Suppressor macrophage treated with lipopolysaccharide for 4 hours (primary cell): ENCODE data around the gene LANCL1.

ENCODE experiments used
- DNase-seq: peaks from one replicate; pipeline ENCODE4 v3.0.0-alpha.2; 2020

The LANCL1 gene

GRCh38 chr2:210388148-210388547, 88.4 kb downstream of the LANCL1 start:
- DNase-seq = no peak

- no peak for DNase-seq
Observed at GRCh38 chr2:210387074-210387473, 89.5 kb downstream of the LANCL1 start.
